PC-9 (cell line): Measurements from ENCODE around the gene IGFBP5.

Source experiments
- EZH2 ChIP-seq: fragments of 200-600 bp; sonication (generic); IDR thresholded peaks from 2 replicates; pipeline ENCODE4 v1.8.0; 2017; ENCODE audit warnings: antibody characterized with exemption, low read depth
- TF ChIP-seq, protein P1 (sequence below): fragments of 200-600 bp; sonication (generic); conservative IDR thresholded peaks from 2 replicates; pipeline ENCODE4 v1.6.1; 2017; ENCODE audit warnings: mixed run types, antibody characterized with exemption, mild to moderate bottlenecking, moderate library complexity

GRCh38 chr2:216689397-216689796 is 6.0 kb downstream of the IGFBP5 start:
- TF ChIP-seq, protein P1, sequence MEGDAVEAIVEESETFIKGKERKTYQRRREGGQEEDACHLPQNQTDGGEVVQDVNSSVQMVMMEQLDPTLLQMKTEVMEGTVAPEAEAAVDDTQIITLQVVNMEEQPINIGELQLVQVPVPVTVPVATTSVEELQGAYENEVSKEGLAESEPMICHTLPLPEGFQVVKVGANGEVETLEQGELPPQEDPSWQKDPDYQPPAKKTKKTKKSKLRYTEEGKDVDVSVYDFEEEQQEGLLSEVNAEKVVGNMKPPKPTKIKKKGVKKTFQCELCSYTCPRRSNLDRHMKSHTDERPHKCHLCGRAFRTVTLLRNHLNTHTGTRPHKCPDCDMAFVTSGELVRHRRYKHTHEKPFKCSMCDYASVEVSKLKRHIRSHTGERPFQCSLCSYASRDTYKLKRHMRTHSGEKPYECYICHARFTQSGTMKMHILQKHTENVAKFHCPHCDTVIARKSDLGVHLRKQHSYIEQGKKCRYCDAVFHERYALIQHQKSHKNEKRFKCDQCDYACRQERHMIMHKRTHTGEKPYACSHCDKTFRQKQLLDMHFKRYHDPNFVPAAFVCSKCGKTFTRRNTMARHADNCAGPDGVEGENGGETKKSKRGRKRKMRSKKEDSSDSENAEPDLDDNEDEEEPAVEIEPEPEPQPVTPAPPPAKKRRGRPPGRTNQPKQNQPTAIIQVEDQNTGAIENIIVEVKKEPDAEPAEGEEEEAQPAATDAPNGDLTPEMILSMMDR, result no peak
- TF ChIP-seq EZH2, result no peak
